ENCODE results near the gene FRRS1L. TPM values are rescaled to one million over a fixed set of nuclear protein-coding genes. Genes with fewer than 3 reads are reported as not detected.

FRRS1L gene
- total RNA-seq, 2 experiments from 2014 or later, result not detected

DNA sequence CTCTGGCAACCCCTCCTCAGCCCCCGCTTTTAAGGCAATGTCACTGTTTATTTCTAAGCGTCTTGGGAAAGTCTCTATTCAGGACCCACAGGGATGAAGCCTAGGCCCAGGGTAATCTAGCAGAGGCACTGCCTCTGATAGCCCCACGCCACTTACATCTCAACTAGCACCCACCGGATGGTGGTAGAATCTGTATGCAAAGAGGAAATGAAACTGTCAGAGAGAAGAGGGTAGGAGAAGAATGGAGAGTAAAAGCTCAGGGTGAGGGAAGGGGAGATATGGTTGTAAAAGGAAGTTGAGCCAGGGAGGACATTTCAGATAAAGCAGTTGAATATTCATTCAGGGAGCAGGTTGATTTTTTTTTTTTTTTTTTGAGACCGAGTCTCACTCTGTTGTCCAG, 3.0 kb downstream of the FRRS1L start:
- H3K4me3 Mint-ChIP-seq, result no peak overlapping the region
- H3K36me3 Mint-ChIP-seq, result peaks cover 2% of the 10 kb centered on the region
- ATAC-seq (no peak), DNase-seq (no peak)
- CTCF ChIA-PET, result no interaction called here
- no peak overlapping the region for H3K27ac Mint-ChIP-seq
- H3K27me3 Mint-ChIP-seq, result peaks cover 56% of the 10 kb centered on the region
- no peaks in the 10 kb centered on the region for H3K9me3 Mint-ChIP-seq (ENCODE audit: low read depth)
- H3K4me1 Mint-ChIP-seq, result peaks cover 6% of the 10 kb centered on the region

- peaks cover 2% of the 10 kb centered on the region for H3K36me3 Mint-ChIP-seq
- H3K27ac Mint-ChIP-seq, result no peak overlapping the region
- H3K4me1 Mint-ChIP-seq, result peaks cover 5% of the 10 kb centered on the region
- ATAC-seq (no peak), DNase-seq (no peak)
- CTCF ChIA-PET, result interaction anchor here (0.6 kb wide), 1 partner anchor 1362 kb away, joined by 4 read pairs; no protein-coding TSS in a partner anchor
- peaks cover 55% of the 10 kb centered on the region for H3K27me3 Mint-ChIP-seq
- H3K9me3 Mint-ChIP-seq (ENCODE audit: low read depth), result no peaks in the 10 kb centered on the region
- no peak overlapping the region for H3K4me3 Mint-ChIP-seq
These were observed 3.9 kb downstream of the FRRS1L start for GRCh38 chr9:109163194-109163593.

- Mint-ChIP-seq H3K9me3 (ENCODE audit: low read depth) (no peaks in the 10 kb centered on the region), H3K27me3 (peaks cover 52% of the 10 kb centered on the region), H3K4me1 (peaks cover 4% of the 10 kb centered on the region), H3K36me3 (peaks cover 2% of the 10 kb centered on the region), H3K4me3 (no peak overlapping the region), H3K27ac (no peak overlapping the region)
- DNase-seq (no peak), ATAC-seq (no peak)
- CTCF ChIA-PET, result interaction anchor here (0.6 kb wide), 1 partner anchor 1362 kb away, joined by 4 read pairs; no protein-coding TSS in a partner anchor
These were observed 4.4 kb downstream of the FRRS1L start for GRCh38 chr9:109162677-109163076.

GRCh38 chr9:109161471-109161870, 5.6 kb downstream of the FRRS1L start:
- Mint-ChIP-seq H3K27ac (no peak overlapping the region), H3K4me1 (peaks cover 2% of the 10 kb centered on the region), H3K4me3 (no peak overlapping the region), H3K36me3 (peaks cover 2% of the 10 kb centered on the region), H3K9me3 (ENCODE audit: low read depth) (no peaks in the 10 kb centered on the region), H3K27me3 (peaks cover 50% of the 10 kb centered on the region)
- CTCF ChIA-PET, result interaction anchor here (0.6 kb wide), 1 partner anchor 25 kb away, joined by 3 read pairs; no protein-coding TSS in a partner anchor
- no peak for DNase-seq
- no peak for ATAC-seq

GRCh38 chr9:109159583-109159982, 7.5 kb downstream of the FRRS1L start:
- no peak for ATAC-seq
- no peak for DNase-seq
- peaks cover 2% of the 10 kb centered on the region for H3K4me1 Mint-ChIP-seq
- H3K9me3 Mint-ChIP-seq (ENCODE audit: low read depth), result no peaks in the 10 kb centered on the region
- H3K27me3 Mint-ChIP-seq, result peaks cover 36% of the 10 kb centered on the region
- CTCF ChIA-PET, result no interaction called here
- peaks cover 2% of the 10 kb centered on the region for H3K36me3 Mint-ChIP-seq
- no peak overlapping the region for H3K27ac Mint-ChIP-seq
- H3K4me3 Mint-ChIP-seq, result no peak overlapping the region

DNA sequence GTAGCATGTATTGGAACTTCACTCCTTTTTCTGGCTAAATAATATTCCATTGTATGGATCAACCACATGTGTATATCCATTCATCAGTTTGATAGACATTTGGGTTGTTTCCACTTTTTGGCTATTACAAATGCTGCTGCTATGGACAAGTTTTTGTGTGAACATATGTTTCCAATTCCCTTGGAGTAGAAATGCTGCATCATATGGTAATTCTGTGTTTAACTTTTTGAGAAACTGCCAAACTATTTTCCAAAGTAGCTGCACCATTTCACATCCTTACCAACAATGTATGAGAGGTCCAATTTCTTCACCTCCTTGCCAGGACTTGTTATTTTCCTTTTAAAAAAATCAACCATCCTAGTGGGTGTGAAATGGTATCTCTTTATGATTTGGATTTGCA, 8.4 kb downstream of the FRRS1L start:
- peaks cover 5% of the 10 kb centered on the region for H3K9me3 Mint-ChIP-seq (ENCODE audit: low read depth)
- H3K27me3 Mint-ChIP-seq, result peaks cover 35% of the 10 kb centered on the region
- ATAC-seq, result no peak
- no peaks in the 10 kb centered on the region for H3K4me1 Mint-ChIP-seq
- H3K36me3 Mint-ChIP-seq, result no peaks in the 10 kb centered on the region
- H3K4me3 Mint-ChIP-seq, result no peak overlapping the region
- no peak overlapping the region for H3K27ac Mint-ChIP-seq
- DNase-seq, result no peak
- CTCF ChIA-PET, result no interaction called here

GRCh38 chr9:109156708-109157107, 10.3 kb downstream of the FRRS1L start:
- Mint-ChIP-seq H3K4me1 (no peaks in the 10 kb centered on the region), H3K27me3 (peaks cover 32% of the 10 kb centered on the region), H3K36me3 (no peaks in the 10 kb centered on the region), H3K27ac (no peak overlapping the region), H3K4me3 (no peak overlapping the region), H3K9me3 (ENCODE audit: low read depth) (peaks cover 10% of the 10 kb centered on the region)
- CTCF ChIA-PET, result no interaction called here
- no peak for ATAC-seq
- DNase-seq, result no peak

- Mint-ChIP-seq H3K9me3 (ENCODE audit: low read depth) (peaks cover 10% of the 10 kb centered on the region), H3K27ac (no peak overlapping the region), H3K36me3 (no peaks in the 10 kb centered on the region), H3K4me3 (no peak overlapping the region), H3K27me3 (peaks cover 22% of the 10 kb centered on the region), H3K4me1 (no peaks in the 10 kb centered on the region)
- CTCF ChIA-PET, result no interaction called here
- DNase-seq (no peak), ATAC-seq (no peak)
These were observed 16.0 kb downstream of the FRRS1L start for GRCh38 chr9:109150925-109151545.

GRCh38 chr9:109149722-109150121, 17.3 kb downstream of the FRRS1L start:
- DNase-seq (no peak), ATAC-seq (no peak)
- H3K9me3 Mint-ChIP-seq (ENCODE audit: low read depth), result peaks cover 10% of the 10 kb centered on the region
- no peak overlapping the region for H3K27ac Mint-ChIP-seq
- peaks cover 19% of the 10 kb centered on the region for H3K27me3 Mint-ChIP-seq
- no peak overlapping the region for H3K4me3 Mint-ChIP-seq
- H3K36me3 Mint-ChIP-seq, result no peaks in the 10 kb centered on the region
- no peaks in the 10 kb centered on the region for H3K4me1 Mint-ChIP-seq
- CTCF ChIA-PET, result no interaction called here

- peaks cover 2% of the 10 kb centered on the region for H3K4me1 Mint-ChIP-seq
- H3K27ac Mint-ChIP-seq, result no peak overlapping the region
- peaks cover 8% of the 10 kb centered on the region for H3K9me3 Mint-ChIP-seq (ENCODE audit: low read depth)
- no peak overlapping the region for H3K4me3 Mint-ChIP-seq
- CTCF ChIA-PET, result no interaction called here
- no peaks in the 10 kb centered on the region for H3K36me3 Mint-ChIP-seq
- H3K27me3 Mint-ChIP-seq, result peaks cover 13% of the 10 kb centered on the region
- ATAC-seq (no peak), DNase-seq (no peak)
These were observed 18.0 kb downstream of the FRRS1L start for GRCh38 chr9:109149089-109149488.

DNA sequence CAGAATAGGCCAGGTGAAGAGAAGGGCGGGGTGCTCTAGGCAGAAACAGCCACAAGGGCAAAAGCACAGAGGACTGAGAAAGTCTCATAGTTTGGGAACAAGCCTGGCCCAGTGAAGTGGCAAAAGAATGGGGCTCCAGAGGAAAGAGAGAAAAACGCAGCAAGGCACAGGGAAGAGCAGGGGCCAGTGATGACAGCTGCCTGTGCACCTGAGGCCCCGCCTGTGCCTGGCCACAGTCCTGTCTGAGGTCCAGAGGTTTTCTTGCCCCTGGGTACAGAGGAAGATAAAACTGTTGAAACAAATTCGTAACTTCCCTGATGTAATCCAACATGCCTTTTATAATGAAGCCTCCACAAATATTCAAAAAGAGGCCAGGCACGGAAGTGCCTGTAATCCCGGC, 22.0 kb downstream of the FRRS1L start:
- ATAC-seq (no peak), DNase-seq (no peak)
- H3K27me3 Mint-ChIP-seq, result peaks cover 17% of the 10 kb centered on the region
- H3K27ac Mint-ChIP-seq, result no peak overlapping the region
- peaks cover 6% of the 10 kb centered on the region for H3K4me1 Mint-ChIP-seq
- H3K36me3 Mint-ChIP-seq, result no peaks in the 10 kb centered on the region
- H3K4me3 Mint-ChIP-seq, result no peak overlapping the region
- no peaks in the 10 kb centered on the region for H3K9me3 Mint-ChIP-seq (ENCODE audit: low read depth)
- CTCF ChIA-PET, result no interaction called here

- ATAC-seq (peak; percentile 97), DNase-seq (peak; percentile 76)
- Mint-ChIP-seq H3K4me1 (peaks cover 6% of the 10 kb centered on the region), H3K36me3 (no peaks in the 10 kb centered on the region), H3K27me3 (peaks cover 15% of the 10 kb centered on the region), H3K4me3 (no peak overlapping the region), H3K9me3 (ENCODE audit: low read depth) (no peaks in the 10 kb centered on the region), H3K27ac (peak overlapping the region; percentile 61)
- CTCF ChIA-PET, result no interaction called here
These were observed 23.0 kb downstream of the FRRS1L start for GRCh38 chr9:109143881-109144562.

GRCh38 chr9:109141375-109141774, 25.7 kb downstream of the FRRS1L start:
- no peaks in the 10 kb centered on the region for H3K9me3 Mint-ChIP-seq (ENCODE audit: low read depth)
- peaks cover 8% of the 10 kb centered on the region for H3K27me3 Mint-ChIP-seq
- H3K4me1 Mint-ChIP-seq, result peaks cover 6% of the 10 kb centered on the region
- ATAC-seq (no peak), DNase-seq (no peak)
- no peak overlapping the region for H3K27ac Mint-ChIP-seq
- CTCF ChIA-PET, result no interaction called here
- no peaks in the 10 kb centered on the region for H3K36me3 Mint-ChIP-seq
- H3K4me3 Mint-ChIP-seq, result no peak overlapping the region

GRCh38 chr9:109139851-109140250, 27.2 kb downstream of the FRRS1L start:
- H3K9me3 Mint-ChIP-seq (ENCODE audit: low read depth), result no peaks in the 10 kb centered on the region
- no peak for DNase-seq
- H3K4me3 Mint-ChIP-seq, result no peak overlapping the region
- no peak overlapping the region for H3K27ac Mint-ChIP-seq
- CTCF ChIA-PET, result no interaction called here
- peaks cover 8% of the 10 kb centered on the region for H3K27me3 Mint-ChIP-seq
- no peaks in the 10 kb centered on the region for H3K36me3 Mint-ChIP-seq
- no peak for ATAC-seq
- H3K4me1 Mint-ChIP-seq, result peaks cover 6% of the 10 kb centered on the region
